Activated T-cell treated with anti-CD3 and anti-CD28 coated beads for 24 hours (primary cell): ENCODE results near the gene ACOT13.
"Not testable (repeated sequence)": the region's sequence is repeated elsewhere in the genome, so short reads cannot be mapped to it uniquely, and the experiment has no call there.

Experiments
- DNase-seq: peaks from one replicate; pipeline ENCODE4 v3.0.0-alpha.2; 2020; ENCODE audit warnings: low read depth

ACOT13 gene

DNA sequence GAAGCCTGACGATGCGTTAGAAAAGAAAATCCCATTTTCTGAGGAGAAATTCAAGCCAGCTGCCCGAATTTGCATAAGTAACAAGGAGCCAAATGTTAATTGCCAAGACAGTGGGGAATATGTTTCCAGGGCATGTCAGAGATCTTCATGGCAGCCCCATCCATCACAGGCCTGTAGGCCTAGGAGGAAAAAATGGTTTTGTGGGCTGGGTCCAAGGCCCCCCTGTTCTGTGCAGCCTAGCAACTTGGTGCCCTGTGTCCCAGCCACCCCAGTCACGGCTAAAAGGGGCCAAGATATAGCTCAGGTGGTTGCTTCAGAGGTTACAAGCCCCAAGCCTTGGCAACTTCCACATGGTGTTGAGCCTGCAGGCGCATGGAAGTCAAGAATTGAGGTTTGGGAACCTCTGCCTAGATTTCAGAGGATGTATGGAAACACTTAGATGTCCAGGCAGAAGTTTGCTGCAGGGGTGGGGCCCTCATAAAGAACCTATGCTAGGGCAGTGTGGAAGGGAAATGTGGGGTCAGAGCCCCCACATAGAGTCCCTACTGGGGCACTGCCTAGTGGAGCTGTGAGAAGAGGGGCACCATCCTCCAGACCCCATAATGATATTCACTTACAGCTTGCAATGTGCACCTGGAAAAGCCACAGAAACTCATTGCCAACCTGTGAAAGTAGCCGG lies 64.7 kb downstream of the ACOT13 start:
- DNase-seq = not testable (repeated sequence)

DNA sequence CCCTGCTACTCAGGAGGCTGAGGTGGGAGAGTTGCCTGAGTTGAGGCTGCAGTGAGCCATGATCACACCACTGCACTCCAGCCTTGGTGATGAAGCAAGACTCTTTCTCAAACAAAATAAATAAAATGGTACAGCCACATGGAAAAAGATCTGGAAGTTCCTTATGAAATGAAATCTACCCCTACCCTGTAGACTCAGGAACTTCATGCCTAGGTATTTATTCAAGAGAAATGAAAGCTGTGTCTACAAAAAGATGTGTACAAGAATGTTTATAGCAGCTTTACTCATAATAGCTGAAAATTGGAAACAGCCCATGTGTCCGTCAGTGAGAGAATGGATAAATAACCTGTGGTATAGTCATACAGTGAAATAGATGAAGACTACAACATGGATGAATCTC lies 67.3 kb downstream of the ACOT13 start:
- DNase-seq = no peak

GRCh38 chr6:24734710-24735109 lies 67.8 kb downstream of the ACOT13 start:
- DNase-seq = not testable (repeated sequence)

DNA sequence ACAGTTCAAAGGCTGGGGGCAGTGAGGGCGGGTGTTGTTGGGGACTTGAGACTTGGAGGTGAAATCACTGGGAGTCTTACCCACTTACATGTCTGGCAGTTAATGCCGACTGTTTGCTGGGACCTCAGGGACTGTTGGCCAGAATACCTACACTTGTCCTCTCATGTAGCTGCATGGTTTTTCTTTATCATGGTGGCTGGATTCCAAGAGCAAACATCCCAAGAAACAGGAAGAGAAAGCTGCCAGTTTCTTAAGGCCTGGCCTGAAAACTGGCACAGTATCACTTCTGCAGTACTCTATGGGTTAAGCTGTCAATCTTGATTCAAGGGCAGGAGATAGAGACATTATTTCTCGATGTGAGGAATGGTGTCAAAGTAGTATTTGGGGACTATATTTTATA lies 71.9 kb downstream of the ACOT13 start:
- DNase-seq = no peak

DNA sequence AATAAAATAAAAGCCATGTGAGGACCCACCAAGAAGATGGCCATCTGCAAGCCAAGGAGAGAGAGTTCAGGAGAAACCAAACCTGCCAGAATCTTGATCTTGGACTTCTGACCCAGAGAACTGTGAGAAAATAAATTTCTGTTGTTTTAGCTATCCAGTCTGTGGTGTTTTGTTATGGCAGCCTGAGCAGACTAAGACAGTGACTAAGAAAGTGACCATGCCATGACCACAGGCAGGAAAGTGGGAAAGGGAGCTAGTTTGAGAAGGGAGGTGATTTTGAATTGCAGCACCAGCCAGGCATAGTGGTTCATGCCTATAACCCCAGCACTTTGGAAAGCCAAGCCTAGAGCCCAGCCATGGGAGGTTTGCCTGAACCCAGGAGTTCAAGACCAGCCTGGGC lies 74.0 kb downstream of the ACOT13 start:
- no peak for DNase-seq

DNA sequence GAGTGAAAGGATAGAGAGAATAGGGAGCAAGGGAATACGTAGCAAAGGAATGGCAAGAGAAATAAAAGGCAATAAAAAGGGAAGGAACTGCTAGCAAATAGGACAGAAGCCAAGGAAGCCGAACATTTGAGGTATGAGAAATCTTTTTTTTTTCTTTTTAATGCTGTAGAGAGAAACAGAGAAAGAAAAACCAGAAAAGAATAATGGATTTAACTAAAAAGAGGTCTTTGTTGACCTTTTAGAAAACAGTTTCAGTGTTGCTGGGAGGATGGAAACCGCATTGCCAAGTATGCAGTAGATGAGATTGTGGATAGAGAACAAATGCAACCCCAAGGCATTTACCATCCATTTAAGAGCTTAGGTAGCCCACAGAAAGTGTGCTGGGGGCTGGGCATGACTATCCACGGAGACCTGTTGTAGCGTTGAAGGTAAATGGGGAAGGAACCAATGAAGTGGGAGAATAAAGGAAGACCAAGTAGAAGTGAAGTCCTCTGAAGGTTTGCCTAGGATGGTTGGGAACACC lies 75.4 kb downstream of the ACOT13 start:
- DNase-seq = no peak

DNA sequence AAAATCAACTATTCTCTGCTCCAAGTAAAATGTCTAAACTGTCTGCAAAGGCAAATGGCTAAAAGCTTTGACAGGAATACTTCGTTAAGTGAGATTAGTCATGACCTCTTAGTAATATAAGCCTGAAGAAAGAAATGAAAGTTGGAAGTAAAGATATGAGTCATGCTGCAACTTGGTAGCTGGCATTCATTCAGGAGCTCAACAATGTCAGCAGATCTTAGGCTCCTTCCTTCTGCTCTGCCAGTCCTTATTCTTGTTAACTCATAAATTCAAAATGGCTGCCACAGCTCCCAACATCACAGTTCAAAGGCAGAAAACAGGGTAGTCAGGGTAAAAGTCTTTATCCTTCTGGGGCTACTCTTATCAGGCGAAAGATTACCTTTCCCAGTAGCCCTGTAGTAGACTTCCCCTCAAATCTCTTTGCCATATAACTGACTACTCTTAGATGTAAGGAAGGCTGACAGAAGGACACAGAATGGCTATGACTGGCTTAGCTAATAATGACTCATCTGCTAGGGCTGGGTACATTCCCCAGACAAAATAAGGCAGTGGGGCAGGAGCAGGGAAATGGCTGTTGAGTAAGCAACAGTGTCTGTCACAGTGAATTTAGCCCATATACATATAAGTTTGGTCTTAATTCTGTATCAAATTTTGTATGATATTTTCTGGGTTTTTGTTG lies 76.5 kb downstream of the ACOT13 start:
- peak; percentile 32 for DNase-seq

- no peak for DNase-seq
Measured at GRCh38 chr6:24743944-24744335, 77.1 kb downstream of the ACOT13 start.

GRCh38 chr6:24744911-24745310 lies 78.0 kb downstream of the ACOT13 start:
- no peak for DNase-seq

- DNase-seq = no peak
Measured at GRCh38 chr6:24749297-24749696, 82.4 kb downstream of the ACOT13 start.

DNA sequence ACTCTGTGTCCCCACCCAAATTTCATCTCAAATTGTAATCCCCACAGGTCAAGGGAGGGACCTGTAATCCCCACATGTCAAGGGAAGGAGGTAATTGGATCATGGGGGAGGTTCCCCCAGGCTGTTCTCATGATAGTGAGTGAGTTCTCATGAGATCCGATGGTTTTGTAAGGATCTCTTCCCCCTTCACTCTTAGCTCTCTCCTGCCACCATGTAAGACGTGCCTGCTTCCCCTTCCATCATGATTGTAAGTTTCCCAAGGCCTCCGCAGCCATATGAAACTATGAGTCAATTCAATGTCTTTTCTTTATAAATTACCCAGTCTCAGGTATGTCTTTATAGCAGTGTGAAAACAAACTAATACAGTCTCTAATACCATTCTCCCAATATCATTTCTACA lies 84.0 kb downstream of the ACOT13 start:
- DNase-seq = not testable (repeated sequence)

- DNase-seq = no peak
Measured at GRCh38 chr6:24752503-24752902, 85.6 kb downstream of the ACOT13 start.

DNA sequence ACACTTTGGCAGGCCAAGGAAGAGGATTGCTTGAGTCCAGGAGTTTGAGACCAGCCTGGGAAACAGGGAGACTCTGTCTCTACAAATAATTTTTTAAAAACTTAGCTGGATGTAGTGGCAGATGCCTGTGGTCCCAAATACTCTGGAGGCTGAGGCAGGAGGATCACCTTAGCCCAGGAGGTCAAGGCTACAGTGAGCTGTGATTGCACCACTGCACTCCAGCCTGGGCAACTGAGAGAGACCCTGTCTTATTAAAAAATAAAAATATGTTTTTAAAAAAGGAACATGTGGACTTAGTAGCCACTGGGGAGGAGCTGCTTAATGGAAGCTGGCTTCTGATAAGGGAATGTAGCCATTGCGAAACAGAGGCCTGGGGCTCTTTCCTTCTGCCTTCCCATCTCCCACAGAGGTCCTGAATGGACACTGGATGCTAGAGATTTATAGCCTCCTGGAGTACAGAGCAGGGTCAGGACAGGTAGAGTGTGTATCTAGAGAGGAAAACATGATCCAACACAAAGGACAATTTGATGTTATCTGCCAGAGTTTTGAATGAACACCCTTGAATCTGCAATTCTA lies 86.1 kb downstream of the ACOT13 start:
- no peak for DNase-seq

DNA sequence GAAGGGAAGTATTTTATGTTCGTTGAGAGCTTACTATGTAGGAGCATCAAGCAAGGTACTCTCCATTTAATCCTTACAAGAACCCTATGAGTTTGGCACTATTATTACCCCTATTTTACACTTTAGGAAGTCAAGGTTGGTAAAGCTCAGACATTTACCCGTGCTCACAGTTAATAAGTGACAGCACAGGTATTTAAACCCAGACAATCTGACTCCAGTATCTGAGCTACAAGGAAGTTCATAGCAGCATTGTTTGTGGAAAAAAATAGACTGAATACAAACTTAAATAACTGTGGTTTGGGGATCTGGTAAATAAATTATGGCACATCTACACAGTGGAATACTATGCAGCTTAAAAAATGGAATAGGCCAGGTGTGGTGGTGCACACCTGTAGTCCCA lies 86.7 kb downstream of the ACOT13 start:
- DNase-seq = no peak

DNA sequence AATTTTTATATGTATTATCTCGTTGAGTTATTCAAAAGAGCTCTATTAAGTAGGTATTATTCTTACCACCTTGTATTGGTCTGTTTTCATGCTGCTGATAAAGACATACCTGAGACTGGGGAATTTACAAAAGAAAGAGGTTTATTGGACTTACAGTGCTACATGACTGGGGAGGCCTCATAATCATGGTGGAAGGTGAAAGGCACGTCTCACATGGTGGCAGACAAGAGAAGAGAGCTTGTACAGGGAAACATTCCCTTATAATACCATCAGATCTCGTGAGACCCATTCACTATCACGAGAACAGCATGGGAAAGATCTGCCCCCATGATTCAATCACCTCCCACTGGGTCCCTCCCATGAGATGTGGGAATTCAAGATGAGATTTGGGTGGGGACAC lies 87.5 kb downstream of the ACOT13 start:
- DNase-seq = not testable (repeated sequence)
